Adrenal gland (tissue), 5 donors: ENCODE data around the gene RPS28.

ENCODE experiments used
- CTCF ChIP-seq, 6 experiments: fragments of 450-650 bp in 4 of 6; fragments of 200-600 bp in 2 of 6; sonication (generic) in 1 of 6; IDR thresholded peaks; 1 replicate in 5 of 6; 2 replicates in 1 of 6; pipeline versions ENCODE4 v1.5.1 to v1.8.0; 2016 to 2021; ENCODE audit warnings: antibody characterized with exemption in 6 of 6, mild to moderate bottlenecking in 2 of 6, moderate library complexity in 1 of 6
- POLR2A ChIP-seq, 2 donors: fragments of 450-650 bp; IDR thresholded peaks; one replicate each; pipeline ENCODE4 v1.6.1; 2017; ENCODE audit warnings: antibody characterized with exemption in 2 of 2, mild to moderate bottlenecking in 2 of 2, moderate library complexity in 1 of 2
- donor health status: DM: no; HTN: no; CAD: no.

- TF ChIP-seq CTCF (IDR thresholded peaks at IDR 0.05) (no peak), POLR2A (IDR thresholded peaks at IDR 0.05) (no peak)
Measured at GRCh38 chr19:8336660-8337059, 15.4 kb downstream of the RPS28 start.
